Posterior cingulate gyrus (tissue), 11 donors: ENCODE data around the gene PPFIBP2.

Experiments used
- DNase-seq, 10 donors: peaks; one replicate each; pipeline versions ENCODE4 v3.0.0 to v3.0.0-alpha.2; 2020 to 2021; ENCODE audit warnings: mixed read lengths in 3 of 10
- intact Hi-C: fragments of 100-400 bp; cut with DNase I; formaldehyde crosslinking; loops from one replicate; pipeline ENCODE4 v1.15.1; 2023

The PPFIBP2 gene

GRCh38 chr11:7617032-7617431 is 103.2 kb downstream of the PPFIBP2 start:
- intact Hi-C loops, result no loop called here

GRCh38 chr11:7619322-7619721 is 105.5 kb downstream of the PPFIBP2 start:
- intact Hi-C loops, result no loop called here
- no peak for DNase-seq

More at GRCh38 chr11:7617032-7617431, 103.2 kb downstream of the PPFIBP2 start:
- no peak for DNase-seq

- intact Hi-C loops, result no loop called here
Measured at GRCh38 chr11:7621090-7621489, 107.3 kb downstream of the PPFIBP2 start.

GRCh38 chr11:7621554-7621953 is 107.8 kb downstream of the PPFIBP2 start:
- intact Hi-C loops, result no loop called here
- no peak for DNase-seq

More at GRCh38 chr11:7621090-7621489, 107.3 kb downstream of the PPFIBP2 start:
- no peak for DNase-seq

- intact Hi-C loops, result no loop called here
Measured at GRCh38 chr11:7622721-7623120, 108.9 kb downstream of the PPFIBP2 start.

GRCh38 chr11:7628660-7629059 is 114.9 kb downstream of the PPFIBP2 start:
- intact Hi-C loops, result no loop called here
- no peak for DNase-seq

More at GRCh38 chr11:7622721-7623120, 108.9 kb downstream of the PPFIBP2 start:
- no peak for DNase-seq

- DNase-seq, result peak in 5 of 10 donors; percentile 34 to 88 (median 48)
- intact Hi-C loops, result no loop called here
Measured at GRCh38 chr11:7630002-7630401, 116.2 kb downstream of the PPFIBP2 start.

GRCh38 chr11:7632211-7632610 is 118.4 kb downstream of the PPFIBP2 start:
- intact Hi-C loops, result no loop called here
- DNase-seq, result no peak

- DNase-seq, result peak in 9 of 10 donors; percentile 51 to 96 (median 79)
- intact Hi-C loops, result no loop called here
Measured at GRCh38 chr11:7635137-7635536, 121.3 kb downstream of the PPFIBP2 start.

- intact Hi-C loops, result no loop called here
Measured at GRCh38 chr11:7635708-7636107, 121.9 kb downstream of the PPFIBP2 start.

GRCh38 chr11:7636350-7636749 is 122.6 kb downstream of the PPFIBP2 start:
- intact Hi-C loops, result no loop called here

More at GRCh38 chr11:7635708-7636107, 121.9 kb downstream of the PPFIBP2 start:
- DNase-seq, result no peak

GRCh38 chr11:7637447-7638157 is 123.8 kb downstream of the PPFIBP2 start:
- intact Hi-C loops, result no loop called here
- DNase-seq, result no peak

More at GRCh38 chr11:7636350-7636749, 122.6 kb downstream of the PPFIBP2 start:
- DNase-seq, result no peak

GRCh38 chr11:7638710-7639642 is 125.2 kb downstream of the PPFIBP2 start:
- intact Hi-C loops, result no loop called here
- DNase-seq, result no peak

- intact Hi-C loops, result no loop called here
- DNase-seq, result no peak
Measured at GRCh38 chr11:7639643-7640025, 125.8 kb downstream of the PPFIBP2 start.

- intact Hi-C loops, result no loop called here
- DNase-seq, result no peak
Measured at GRCh38 chr11:7640816-7641215, 127.0 kb downstream of the PPFIBP2 start.

- intact Hi-C loops, result no loop called here
- no peak for DNase-seq
Measured at GRCh38 chr11:7642747-7643146, 128.9 kb downstream of the PPFIBP2 start.

GRCh38 chr11:7643314-7643713 is 129.5 kb downstream of the PPFIBP2 start:
- intact Hi-C loops, result no loop called here
- no peak for DNase-seq

GRCh38 chr11:7645206-7645605 is 131.4 kb downstream of the PPFIBP2 start:
- no peak for DNase-seq
- intact Hi-C loops, result no loop called here

GRCh38 chr11:7646866-7647265 is 133.1 kb downstream of the PPFIBP2 start:
- DNase-seq, result no peak
- intact Hi-C loops, result no loop called here

GRCh38 chr11:7648264-7648663 is 134.5 kb downstream of the PPFIBP2 start:
- intact Hi-C loops, result no loop called here
- DNase-seq, result no peak

- intact Hi-C loops, result no loop called here
- peak in 2 of 10 donors; percentile 45 to 89 for DNase-seq
Measured at GRCh38 chr11:7651140-7651551, 137.3 kb downstream of the PPFIBP2 start.
